HFFc6 (cell line): ENCODE measurements around the gene S100Z. TPM values are rescaled to one million over a fixed set of nuclear protein-coding genes. Genes with fewer than 3 reads are reported as not detected.
A peak's percentile ranks its signal among the peaks of the same experiment; 100 is the strongest.
"Not testable (repeated sequence)": the region's sequence is repeated elsewhere in the genome, so short reads cannot be mapped to it uniquely, and the experiment has no call there.

Experiments used
- DNase-seq: peaks from one replicate; pipeline ENCODE4 v3.0.0-alpha.2; 2018
- H3K27ac Mint-ChIP-seq: 2 replicates; pipeline ENCODE4 v1.8.0; 2020; ENCODE audit warnings: mild to moderate bottlenecking, mixed read lengths
- H3K27me3 Mint-ChIP-seq: 2 replicates; pipeline ENCODE4 v1.8.0; 2021; ENCODE audit warnings: mild to moderate bottlenecking, moderate library complexity, mixed read lengths; ENCODE audit not compliant: insufficient read depth
- H3K36me3 Mint-ChIP-seq: 2 replicates; pipeline ENCODE4 v1.8.0; 2021; ENCODE audit warnings: low read depth, mixed read lengths
- H3K4me1 Mint-ChIP-seq: 2 replicates; pipeline ENCODE4 v1.8.0; 2020; ENCODE audit warnings: low read depth, mixed read lengths
- H3K4me3 Mint-ChIP-seq: 2 replicates; pipeline ENCODE4 v1.8.0; 2020; ENCODE audit warnings: mild to moderate bottlenecking, moderate library complexity, mixed read lengths
- H3K9me3 Mint-ChIP-seq: 2 replicates; pipeline ENCODE4 v1.8.0; 2020; ENCODE audit warnings: mild to moderate bottlenecking, mixed read lengths
- total RNA-seq, 6 experiments: library from RNA; stranded (reverse); fragmentation: NEBNext Ultra II Directional; extraction: Animal tissue kit (Norgen Biotek cat#: 25700); gene quantifications; 2 replicates in 1 of 6; 3 replicates in 5 of 6; pipeline ENCODE4 v1.2.3, GENCODE V29; 2021
- TF ChIP-seq, protein P1 (sequence below): fragments of 200-600 bp; sonication (generic); IDR thresholded peaks from 2 replicates; pipeline ENCODE4 v1.5.0; 2021; ENCODE audit warnings: antibody characterized with exemption, mild to moderate bottlenecking

Gene S100Z
- total RNA-seq, 6 experiments from 2014 or later: not detected

DNA sequence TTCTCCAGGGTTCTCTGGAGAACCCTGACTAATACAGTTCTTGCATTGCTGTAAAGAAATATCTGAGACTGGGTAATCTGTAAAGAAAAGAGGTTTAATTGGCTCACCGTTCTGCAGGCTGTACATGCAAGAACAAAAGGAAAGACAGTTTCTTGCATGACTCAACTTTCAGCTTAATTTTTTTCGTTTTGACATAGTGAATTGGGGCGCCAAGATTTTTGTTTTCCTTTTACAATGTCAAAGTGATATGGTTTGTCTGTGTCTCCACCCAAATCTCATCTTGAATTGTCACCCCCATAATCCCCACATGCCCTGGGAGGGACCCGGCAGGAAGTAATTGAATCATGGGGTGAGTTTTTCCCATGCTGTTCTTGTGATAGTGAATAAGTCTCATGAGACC lies 91.2 kb downstream of the S100Z start:
- Mint-ChIP-seq H3K36me3 (no peaks in the 10 kb centered on the region; the same call in 1 of the 2 replicates), H3K4me3 (no peak overlapping the region), H3K27me3 (peaks cover 3% of the 10 kb centered on the region), H3K4me1 (peaks cover 52% of the 10 kb centered on the region), H3K27ac (no peak overlapping the region), H3K9me3 (no peaks in the 10 kb centered on the region)
- DNase-seq: no peak
- TF ChIP-seq, protein P1, sequence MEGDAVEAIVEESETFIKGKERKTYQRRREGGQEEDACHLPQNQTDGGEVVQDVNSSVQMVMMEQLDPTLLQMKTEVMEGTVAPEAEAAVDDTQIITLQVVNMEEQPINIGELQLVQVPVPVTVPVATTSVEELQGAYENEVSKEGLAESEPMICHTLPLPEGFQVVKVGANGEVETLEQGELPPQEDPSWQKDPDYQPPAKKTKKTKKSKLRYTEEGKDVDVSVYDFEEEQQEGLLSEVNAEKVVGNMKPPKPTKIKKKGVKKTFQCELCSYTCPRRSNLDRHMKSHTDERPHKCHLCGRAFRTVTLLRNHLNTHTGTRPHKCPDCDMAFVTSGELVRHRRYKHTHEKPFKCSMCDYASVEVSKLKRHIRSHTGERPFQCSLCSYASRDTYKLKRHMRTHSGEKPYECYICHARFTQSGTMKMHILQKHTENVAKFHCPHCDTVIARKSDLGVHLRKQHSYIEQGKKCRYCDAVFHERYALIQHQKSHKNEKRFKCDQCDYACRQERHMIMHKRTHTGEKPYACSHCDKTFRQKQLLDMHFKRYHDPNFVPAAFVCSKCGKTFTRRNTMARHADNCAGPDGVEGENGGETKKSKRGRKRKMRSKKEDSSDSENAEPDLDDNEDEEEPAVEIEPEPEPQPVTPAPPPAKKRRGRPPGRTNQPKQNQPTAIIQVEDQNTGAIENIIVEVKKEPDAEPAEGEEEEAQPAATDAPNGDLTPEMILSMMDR: no peak

DNA sequence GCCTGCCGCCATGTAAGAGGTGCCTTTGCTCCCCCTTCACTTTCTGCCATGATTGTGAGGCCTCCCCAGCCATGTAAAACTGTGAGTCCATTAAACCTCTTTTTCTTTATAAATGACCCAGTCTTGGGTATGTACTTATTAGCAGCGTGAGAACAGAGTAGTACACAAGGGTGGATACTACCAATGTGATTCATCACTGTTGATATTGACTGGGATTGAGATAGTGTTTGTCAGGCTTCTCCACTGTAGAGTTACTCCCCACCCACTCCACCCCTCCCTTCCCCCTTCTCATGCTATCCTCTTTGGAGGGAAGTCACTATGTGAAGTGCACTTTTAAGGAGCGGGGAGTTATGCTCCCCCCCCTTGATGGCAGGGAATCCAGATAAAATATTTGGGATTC lies 91.6 kb downstream of the S100Z start:
- H3K36me3 Mint-ChIP-seq: no peaks in the 10 kb centered on the region; the same call in 1 of the 2 replicates
- H3K4me3 Mint-ChIP-seq: no peak overlapping the region
- no peak for DNase-seq
- no peak overlapping the region for H3K27ac Mint-ChIP-seq
- H3K9me3 Mint-ChIP-seq: no peaks in the 10 kb centered on the region
- H3K4me1 Mint-ChIP-seq: peaks cover 52% of the 10 kb centered on the region
- H3K27me3 Mint-ChIP-seq: peaks cover 3% of the 10 kb centered on the region
- TF ChIP-seq, protein P1: no peak

DNA sequence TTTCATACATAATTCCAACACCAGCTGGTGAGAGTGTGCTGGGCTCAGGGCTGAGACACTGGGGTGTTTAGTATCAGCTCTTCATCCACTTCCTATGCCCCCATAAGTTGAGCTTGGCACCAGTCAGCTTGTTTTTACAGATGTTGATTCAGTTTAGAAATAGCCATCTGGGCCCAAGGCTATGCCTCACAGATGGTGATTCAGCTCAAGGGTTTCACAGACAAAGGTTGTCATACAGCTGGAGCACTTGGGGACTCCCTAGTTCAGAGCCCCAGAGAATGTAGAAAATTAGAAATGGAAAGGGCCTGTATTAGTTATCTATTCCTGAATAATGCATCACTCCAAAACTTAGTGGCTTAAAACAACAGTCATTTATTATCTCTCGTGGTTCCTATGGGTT lies 92.8 kb downstream of the S100Z start:
- no peaks in the 10 kb centered on the region for H3K9me3 Mint-ChIP-seq
- H3K36me3 Mint-ChIP-seq: no peaks in the 10 kb centered on the region; the same call in 1 of the 2 replicates
- TF ChIP-seq, protein P1: no peak
- H3K4me1 Mint-ChIP-seq: peaks cover 50% of the 10 kb centered on the region
- H3K27ac Mint-ChIP-seq: peak overlapping the region; percentile 53
- H3K4me3 Mint-ChIP-seq: peak overlapping the region; percentile 38
- DNase-seq: peak; percentile 92
- H3K27me3 Mint-ChIP-seq: peaks cover 2% of the 10 kb centered on the region

DNA sequence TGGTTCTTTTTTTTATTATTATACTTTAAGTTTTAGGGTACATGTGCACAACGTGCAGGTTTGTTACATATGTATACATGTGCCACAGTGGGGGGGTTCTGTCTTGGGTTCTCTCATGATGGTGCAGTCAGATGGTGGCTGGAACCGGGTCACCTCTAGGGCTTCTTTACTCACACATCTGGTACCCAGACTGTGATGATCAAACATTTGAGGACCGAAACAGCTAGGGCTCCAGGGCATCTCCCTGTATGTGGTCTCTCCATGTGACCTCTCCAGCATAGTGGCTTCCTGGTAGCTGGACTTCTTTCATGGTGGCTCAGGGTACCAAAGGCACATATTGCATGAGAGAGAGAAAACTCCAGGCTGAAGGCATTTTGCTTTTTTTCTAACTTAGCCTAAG lies 93.2 kb downstream of the S100Z start:
- Mint-ChIP-seq H3K4me3 (peak overlapping the region; percentile 38; the same call in 1 of the 2 replicates), H3K4me1 (peaks cover 46% of the 10 kb centered on the region), H3K9me3 (no peaks in the 10 kb centered on the region), H3K27ac (peak overlapping the region; percentile 53), H3K36me3 (no peaks in the 10 kb centered on the region; the same call in 1 of the 2 replicates), H3K27me3 (peaks cover 2% of the 10 kb centered on the region)
- peak; percentile 21 for DNase-seq
- TF ChIP-seq, protein P1: no peak

DNA sequence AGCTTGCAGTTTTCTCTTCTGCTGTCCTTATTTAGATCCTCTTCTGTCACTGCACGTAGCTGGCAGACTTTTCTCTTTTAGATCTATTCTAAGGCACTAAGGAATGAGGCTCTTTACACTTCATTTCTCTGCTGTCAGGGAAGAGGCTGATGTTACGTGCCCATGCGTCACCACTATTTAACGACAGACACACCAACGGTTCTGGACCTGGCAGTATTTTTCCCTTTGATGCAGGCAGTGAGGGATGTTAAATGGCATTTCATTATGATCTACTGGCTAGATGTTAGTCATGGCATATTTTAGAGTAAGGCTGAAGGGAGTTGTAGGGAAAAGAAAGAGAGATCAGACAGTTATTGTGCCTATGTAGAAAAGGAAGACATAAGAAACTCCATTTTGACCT lies 94.8 kb downstream of the S100Z start:
- no peak overlapping the region for H3K27ac Mint-ChIP-seq
- H3K4me3 Mint-ChIP-seq: no peak overlapping the region
- H3K4me1 Mint-ChIP-seq: peaks cover 41% of the 10 kb centered on the region
- DNase-seq: no peak
- peaks cover 2% of the 10 kb centered on the region for H3K27me3 Mint-ChIP-seq
- no peaks in the 10 kb centered on the region; the same call in 1 of the 2 replicates for H3K36me3 Mint-ChIP-seq
- H3K9me3 Mint-ChIP-seq: no peaks in the 10 kb centered on the region
- TF ChIP-seq, protein P1: no peak

DNA sequence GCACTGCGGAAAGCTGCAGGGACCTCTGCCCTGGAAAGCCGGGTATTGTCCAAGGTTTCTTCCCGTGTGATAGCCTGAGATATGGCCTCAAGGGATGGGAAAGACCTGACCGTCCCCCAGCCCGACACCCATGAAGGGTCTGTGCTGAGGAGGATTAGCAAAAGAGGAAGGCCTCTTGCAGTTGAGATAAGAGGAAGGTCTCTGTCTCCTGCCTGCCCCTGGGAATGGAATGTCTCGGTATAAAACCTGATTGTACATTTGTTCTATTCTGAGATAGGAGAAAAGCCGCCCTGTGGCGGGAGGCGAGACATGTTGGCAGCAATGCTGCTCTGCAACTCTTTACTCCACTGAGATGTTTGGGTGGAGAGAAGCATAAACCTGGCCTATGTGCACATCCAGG lies 95.4 kb downstream of the S100Z start:
- peaks cover 41% of the 10 kb centered on the region for H3K4me1 Mint-ChIP-seq
- H3K27me3 Mint-ChIP-seq, H3K4me3 Mint-ChIP-seq, H3K36me3 Mint-ChIP-seq, H3K9me3 Mint-ChIP-seq, H3K27ac Mint-ChIP-seq, DNase-seq: not testable (repeated sequence)
